ENCODE results near the gene STK40. TPM values are rescaled to one million over a fixed set of nuclear protein-coding genes. Genes with fewer than 3 reads are reported as not detected.

STK40 gene
- total RNA-seq: 10 to 100 TPM; 25.9 to 42.0 TPM

- ATAC-seq (peak; percentile 88 to 91), DNase-seq (ENCODE audit: low spot score in 2 of 2) (peak; percentile 89 to 97)
- no peaks in the 10 kb centered on the region for H3K9me3 Mint-ChIP-seq
- H3K36me3 Mint-ChIP-seq: peaks cover 0 to 7% of the 10 kb centered on the region in 2 donors
- peak within 1 kb of the TSS; percentile 98 to 99 for H3K27ac Mint-ChIP-seq
Observed at GRCh38 chr1:36385410-36386264, at the start of gene STK40. Gene STK40, minus strand, starts transcription at chr1:36385924. Its CDS starts 24,592 bp downstream, at chr1:36361332.

GRCh38 chr1:36433102-36433501 is 47.4 kb upstream of the STK40 start:
- H3K36me3 Mint-ChIP-seq: no peaks in the 10 kb centered on the region
- no peak overlapping the region for H3K27ac Mint-ChIP-seq
- no peak for DNase-seq (ENCODE audit: low spot score in 2 of 2)
- no peaks in the 10 kb centered on the region for H3K9me3 Mint-ChIP-seq
- ATAC-seq: no peak

GRCh38 chr1:36432616-36433015 is 46.9 kb upstream of the STK40 start:
- ATAC-seq (no peak), DNase-seq (ENCODE audit: low spot score in 2 of 2) (no peak)
- H3K36me3 Mint-ChIP-seq: no peaks in the 10 kb centered on the region
- no peaks in the 10 kb centered on the region for H3K9me3 Mint-ChIP-seq
- H3K27ac Mint-ChIP-seq: no peak overlapping the region

- Mint-ChIP-seq H3K36me3 (no peaks in the 10 kb centered on the region), H3K9me3 (no peaks in the 10 kb centered on the region), H3K27ac (no peak overlapping the region)
- DNase-seq (ENCODE audit: low spot score in 2 of 2) (no peak), ATAC-seq (peak in 1 of 2 donors; percentile 52)
Observed at GRCh38 chr1:36425791-36426190, 40.1 kb upstream of the STK40 start.

- Mint-ChIP-seq H3K9me3 (no peaks in the 10 kb centered on the region), H3K27ac (peak overlapping the region; percentile 89 to 96), H3K36me3 (no peaks in the 10 kb centered on the region)
- ATAC-seq: no peak
- DNase-seq (ENCODE audit: low spot score in 2 of 2): no peak
Observed at GRCh38 chr1:36421649-36422048, 35.9 kb upstream of the STK40 start.

- Mint-ChIP-seq H3K9me3 (no peaks in the 10 kb centered on the region), H3K27ac (peak overlapping the region; percentile 89 to 96), H3K36me3 (no peaks in the 10 kb centered on the region)
- ATAC-seq (peak; percentile 98), DNase-seq (ENCODE audit: low spot score in 2 of 2) (peak; percentile 90 to 96)
Observed at GRCh38 chr1:36420836-36421317, 35.2 kb upstream of the STK40 start.

GRCh38 chr1:36420409-36420808 is 34.7 kb upstream of the STK40 start:
- DNase-seq (ENCODE audit: low spot score in 2 of 2) (no peak), ATAC-seq (peak; percentile 14 to 19)
- Mint-ChIP-seq H3K9me3 (no peaks in the 10 kb centered on the region), H3K36me3 (no peaks in the 10 kb centered on the region), H3K27ac (peak overlapping the region; percentile 89 to 96)

GRCh38 chr1:36419569-36419968 is 33.8 kb upstream of the STK40 start:
- H3K36me3 Mint-ChIP-seq: no peaks in the 10 kb centered on the region
- H3K9me3 Mint-ChIP-seq: no peaks in the 10 kb centered on the region
- ATAC-seq (no peak), DNase-seq (ENCODE audit: low spot score in 2 of 2) (no peak)
- H3K27ac Mint-ChIP-seq: no peak overlapping the region

- no peaks in the 10 kb centered on the region for H3K9me3 Mint-ChIP-seq
- no peak overlapping the region for H3K27ac Mint-ChIP-seq
- ATAC-seq: no peak
Observed at GRCh38 chr1:36419140-36419539, 33.4 kb upstream of the STK40 start.

GRCh38 chr1:36417931-36418330 is 32.2 kb upstream of the STK40 start:
- Mint-ChIP-seq H3K36me3 (no peaks in the 10 kb centered on the region), H3K9me3 (no peaks in the 10 kb centered on the region), H3K27ac (no peak overlapping the region)
- ATAC-seq: no peak
- DNase-seq (ENCODE audit: low spot score in 2 of 2): no peak

More at GRCh38 chr1:36419140-36419539, 33.4 kb upstream of the STK40 start:
- no peak for DNase-seq (ENCODE audit: low spot score in 2 of 2)
- H3K36me3 Mint-ChIP-seq: no peaks in the 10 kb centered on the region

GRCh38 chr1:36415661-36416326 is 30.1 kb upstream of the STK40 start:
- Mint-ChIP-seq H3K9me3 (no peaks in the 10 kb centered on the region), H3K36me3 (no peaks in the 10 kb centered on the region), H3K27ac (no peak overlapping the region)
- DNase-seq (ENCODE audit: low spot score in 2 of 2) (no peak), ATAC-seq (no peak)

- no peak for ATAC-seq
- Mint-ChIP-seq H3K9me3 (no peaks in the 10 kb centered on the region), H3K36me3 (peaks cover 0 to 4% of the 10 kb centered on the region in 2 donors), H3K27ac (no peak overlapping the region)
- DNase-seq (ENCODE audit: low spot score in 2 of 2): no peak
Observed at GRCh38 chr1:36414384-36414783, 28.7 kb upstream of the STK40 start.

- H3K27ac Mint-ChIP-seq: peak overlapping the region; percentile 73 to 86
- DNase-seq (ENCODE audit: low spot score in 2 of 2) (peak in 1 of 2 donors; percentile 66), ATAC-seq (peak; percentile 98 to 99)
- H3K36me3 Mint-ChIP-seq: peaks cover 0 to 4% of the 10 kb centered on the region in 2 donors
- no peaks in the 10 kb centered on the region for H3K9me3 Mint-ChIP-seq
Observed at GRCh38 chr1:36411674-36412648, 26.2 kb upstream of the STK40 start.

- no peaks in the 10 kb centered on the region for H3K9me3 Mint-ChIP-seq
- peaks cover 0 to 4% of the 10 kb centered on the region in 2 donors for H3K36me3 Mint-ChIP-seq
- no peak for ATAC-seq
- no peak overlapping the region for H3K27ac Mint-ChIP-seq
- no peak for DNase-seq (ENCODE audit: low spot score in 2 of 2)
Observed at GRCh38 chr1:36408479-36408878, 22.8 kb upstream of the STK40 start.

- H3K27ac Mint-ChIP-seq: no peak overlapping the region
- no peak for DNase-seq (ENCODE audit: low spot score in 2 of 2)
- no peak for ATAC-seq
- no peaks in the 10 kb centered on the region for H3K9me3 Mint-ChIP-seq
- peaks cover 0 to 4% of the 10 kb centered on the region in 2 donors for H3K36me3 Mint-ChIP-seq
Observed at GRCh38 chr1:36406440-36406839, 20.7 kb upstream of the STK40 start.

GRCh38 chr1:36402504-36402890 is 16.8 kb upstream of the STK40 start:
- no peaks in the 10 kb centered on the region for H3K9me3 Mint-ChIP-seq
- H3K36me3 Mint-ChIP-seq: peaks cover 7% of the 10 kb centered on the region in 2 donors
- DNase-seq (ENCODE audit: low spot score in 2 of 2) (no peak), ATAC-seq (no peak)
- no peak overlapping the region for H3K27ac Mint-ChIP-seq
